ENCODE results near the gene DSTYK. TPM values are rescaled to one million over a fixed set of nuclear protein-coding genes. Genes with fewer than 3 reads are reported as not detected.

DSTYK gene
- total RNA-seq, 4 donors from 2014 or later = 7.9 to 26.9 (median 14.4) TPM

DNA sequence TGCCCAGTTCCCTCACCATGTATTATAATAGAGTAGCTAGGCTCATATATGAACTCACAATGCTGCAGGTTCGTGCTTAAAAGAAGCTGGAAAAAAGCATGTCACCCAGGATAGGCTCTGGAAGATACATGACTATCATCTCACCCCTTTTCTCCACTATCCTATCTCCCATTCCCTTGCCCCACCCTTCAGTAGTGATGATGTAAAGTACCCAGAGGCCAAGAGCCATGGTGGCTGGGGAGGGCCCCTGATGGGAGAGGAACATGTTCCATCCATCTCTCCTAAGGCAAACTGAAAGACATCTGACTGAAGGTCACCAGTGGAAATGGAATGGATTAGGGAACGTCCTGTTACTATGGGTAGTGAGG lies 69.4 kb downstream of the DSTYK start:
- intact Hi-C loops (cut with DNase I; ENCODE audit: low total_unique reads) = no loop called here
- H3K27ac ChIP-seq = peak overlapping the region in 1 of 2 donors; percentile 25
- H3K27me3 ChIP-seq = no peaks in the 10 kb centered on the region
- no peaks in the 10 kb centered on the region for H3K36me3 ChIP-seq
- TF ChIP-seq CTCF (IDR thresholded peaks at IDR 0.05) (no peak), POLR2A (IDR thresholded peaks at IDR 0.05) (no peak)
- DNase-seq = no peak
- H3K4me1 ChIP-seq = no peaks in the 10 kb centered on the region
- H3K9me3 ChIP-seq = no peaks in the 10 kb centered on the region
- no peak overlapping the region for H3K4me3 ChIP-seq

GRCh38 chr1:205141236-205142101 lies 70.0 kb downstream of the DSTYK start:
- intact Hi-C loops (cut with DNase I; ENCODE audit: low total_unique reads) = no loop called here
- H3K27me3 ChIP-seq = no peaks in the 10 kb centered on the region
- H3K9me3 ChIP-seq = no peaks in the 10 kb centered on the region
- no peak overlapping the region for H3K4me3 ChIP-seq
- peak; percentile 61 to 77 for DNase-seq
- peak overlapping the region in 1 of 2 donors; percentile 25 for H3K27ac ChIP-seq
- TF ChIP-seq POLR2A (IDR thresholded peaks at IDR 0.05) = no peak
- peak; percentile 66 to 75 (median 72) for TF ChIP-seq CTCF (IDR thresholded peaks at IDR 0.05)
- no peaks in the 10 kb centered on the region for H3K4me1 ChIP-seq
- no peaks in the 10 kb centered on the region for H3K36me3 ChIP-seq

GRCh38 chr1:205140113-205140512 lies 71.4 kb downstream of the DSTYK start:
- no peak for TF ChIP-seq CTCF (IDR thresholded peaks at IDR 0.05)
- TF ChIP-seq POLR2A (IDR thresholded peaks at IDR 0.05) = no peak
- intact Hi-C loops (cut with DNase I; ENCODE audit: low total_unique reads) = no loop called here
- H3K36me3 ChIP-seq = no peaks in the 10 kb centered on the region

GRCh38 chr1:205137901-205138300 lies 73.6 kb downstream of the DSTYK start:
- Histone ChIP-seq H3K9me3 (no peaks in the 10 kb centered on the region), H3K36me3 (no peaks in the 10 kb centered on the region), H3K4me1 (no peaks in the 10 kb centered on the region), H3K27ac (no peak overlapping the region), H3K4me3 (no peak overlapping the region), H3K27me3 (no peaks in the 10 kb centered on the region)
- no peak for DNase-seq
- TF ChIP-seq CTCF (IDR thresholded peaks at IDR 0.05) (no peak), POLR2A (IDR thresholded peaks at IDR 0.05) (no peak)
- intact Hi-C loops (cut with DNase I; ENCODE audit: low total_unique reads) = no loop called here

More at GRCh38 chr1:205140113-205140512, 71.4 kb downstream of the DSTYK start:
- Histone ChIP-seq H3K4me1 (no peaks in the 10 kb centered on the region), H3K27ac (no peak overlapping the region), H3K4me3 (no peak overlapping the region), H3K27me3 (no peaks in the 10 kb centered on the region), H3K9me3 (no peaks in the 10 kb centered on the region)
- no peak for DNase-seq

GRCh38 chr1:205133287-205133686 lies 78.2 kb downstream of the DSTYK start:
- no peak overlapping the region for H3K4me3 ChIP-seq
- no peaks in the 10 kb centered on the region for H3K36me3 ChIP-seq
- H3K4me1 ChIP-seq = no peaks in the 10 kb centered on the region
- DNase-seq = no peak
- H3K27ac ChIP-seq = no peak overlapping the region
- H3K9me3 ChIP-seq = no peaks in the 10 kb centered on the region
- no peaks in the 10 kb centered on the region for H3K27me3 ChIP-seq
- intact Hi-C loops (cut with DNase I; ENCODE audit: low total_unique reads) = no loop called here
- TF ChIP-seq CTCF (IDR thresholded peaks at IDR 0.05) (no peak), POLR2A (IDR thresholded peaks at IDR 0.05) (no peak)

All from uterus (tissue), 4 donors.